Transverse colon (tissue), 4 donors: ENCODE measurements around the gene DCN.

Experiments
- CTCF ChIP-seq, 5 experiments: fragments of 200-600 bp in 3 of 5; fragments of 450-650 bp in 2 of 5; sonication (generic) in 3 of 5; IDR thresholded peaks; 1 replicate in 2 of 5; 2 replicates in 3 of 5; pipeline ENCODE4 v1.5.1; 2016 to 2017; ENCODE audit warnings: antibody characterized with exemption in 5 of 5, inconsistent platforms in 3 of 5, mild to moderate bottlenecking in 2 of 5, moderate library complexity in 1 of 5
- EP300 ChIP-seq: sonication (generic); formaldehyde crosslinking; IDR thresholded peaks from one replicate; pipeline ENCODE4 v1.6.1; 2017; ENCODE audit warnings: antibody characterized with exemption, low read depth
- POLR2A ChIP-seq: fragments of 450-650 bp; IDR thresholded peaks from one replicate; pipeline ENCODE4 v1.6.1; 2016; ENCODE audit warnings: antibody characterized with exemption, mild to moderate bottlenecking, moderate library complexity
- POLR2AphosphoS5 ChIP-seq, 3 donors: sonication (generic); formaldehyde crosslinking; IDR thresholded peaks; one replicate each; pipeline ENCODE4 v1.6.1; 2016; ENCODE audit warnings: antibody characterized with exemption in 3 of 3

- TF ChIP-seq EP300 (no peak), CTCF (IDR thresholded peaks at IDR 0.05) (no peak), POLR2AphosphoS5 (IDR thresholded peaks at IDR 0.05) (no peak), POLR2A (no peak)
Measured at GRCh38 chr12:91109581-91110310, 72.9 kb downstream of the DCN start.
